Measurements from ENCODE around the gene HDLBP. TPM values are rescaled to one million over a fixed set of nuclear protein-coding genes. Genes with fewer than 3 reads are reported as not detected.
A peak's percentile ranks its signal among the peaks of the same experiment; 100 is the strongest.

Gene HDLBP
- total and polyA plus RNA-seq, 2 experiments from 2014 or later: 230 to 306 TPM

DNA sequence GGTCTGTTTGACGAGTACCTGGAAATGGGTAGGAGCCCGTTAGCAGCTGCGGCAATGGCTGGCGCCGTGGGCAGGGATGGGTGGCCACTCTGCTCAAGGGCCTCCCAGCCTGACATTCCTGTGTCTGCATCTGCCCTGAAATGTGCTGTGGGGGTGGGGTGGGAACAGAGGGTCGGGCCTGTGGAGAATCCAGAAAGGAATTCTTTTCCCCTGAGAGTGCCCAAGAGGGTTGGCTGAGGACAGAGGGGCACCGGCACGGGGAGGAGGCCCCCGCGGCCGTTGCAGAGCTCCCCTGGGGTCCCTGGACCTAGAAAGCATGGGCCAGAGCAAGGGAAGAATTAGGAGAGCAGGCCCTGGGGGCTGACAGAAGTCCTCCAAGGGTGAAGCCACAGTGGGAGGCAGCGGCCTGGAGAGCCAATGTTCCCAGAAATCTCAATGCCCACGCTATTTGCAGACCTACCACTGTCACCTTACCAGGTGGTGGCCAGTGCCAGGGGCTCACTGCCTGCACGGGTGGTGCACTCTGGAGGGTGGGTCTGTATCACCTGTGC, 99.2 kb downstream of the HDLBP start:
- TF ChIP-seq ZNF114 (CRISPR knock-in tag; IDR thresholded peaks at IDR 0.05) (no peak), ZNF331 (CRISPR knock-in tag; IDR thresholded peaks at IDR 0.05; ENCODE audit: low read depth) (no peak), NANOG (IDR thresholded peaks at IDR 0.05; ENCODE audit: borderline replicate concordance) (no peak), JUNB (IDR thresholded peaks at IDR 0.05; ENCODE audit: unreplicated experiment) (no peak), EZH2 (IDR thresholded peaks at IDR 0.05; ENCODE audit: low read depth, unreplicated experiment) (no peak), POLR2AphosphoS5 (IDR thresholded peaks at IDR 0.05; ENCODE audit: low read depth) (no peak), STAT1 (IDR thresholded peaks at IDR 0.05; ENCODE audit: unreplicated experiment) (no peak), ZNF462 (CRISPR knock-in tag; IDR thresholded peaks at IDR 0.05) (no peak), EZH2phosphoT487 (IDR thresholded peaks at IDR 0.05; ENCODE audit: unreplicated experiment) (no peak), CREB1 (CRISPR knock-in tag; IDR thresholded peaks at IDR 0.05; ENCODE audit: low read depth) (no peak)
- TF ChIP-seq, protein P1, sequence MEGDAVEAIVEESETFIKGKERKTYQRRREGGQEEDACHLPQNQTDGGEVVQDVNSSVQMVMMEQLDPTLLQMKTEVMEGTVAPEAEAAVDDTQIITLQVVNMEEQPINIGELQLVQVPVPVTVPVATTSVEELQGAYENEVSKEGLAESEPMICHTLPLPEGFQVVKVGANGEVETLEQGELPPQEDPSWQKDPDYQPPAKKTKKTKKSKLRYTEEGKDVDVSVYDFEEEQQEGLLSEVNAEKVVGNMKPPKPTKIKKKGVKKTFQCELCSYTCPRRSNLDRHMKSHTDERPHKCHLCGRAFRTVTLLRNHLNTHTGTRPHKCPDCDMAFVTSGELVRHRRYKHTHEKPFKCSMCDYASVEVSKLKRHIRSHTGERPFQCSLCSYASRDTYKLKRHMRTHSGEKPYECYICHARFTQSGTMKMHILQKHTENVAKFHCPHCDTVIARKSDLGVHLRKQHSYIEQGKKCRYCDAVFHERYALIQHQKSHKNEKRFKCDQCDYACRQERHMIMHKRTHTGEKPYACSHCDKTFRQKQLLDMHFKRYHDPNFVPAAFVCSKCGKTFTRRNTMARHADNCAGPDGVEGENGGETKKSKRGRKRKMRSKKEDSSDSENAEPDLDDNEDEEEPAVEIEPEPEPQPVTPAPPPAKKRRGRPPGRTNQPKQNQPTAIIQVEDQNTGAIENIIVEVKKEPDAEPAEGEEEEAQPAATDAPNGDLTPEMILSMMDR (conservative IDR thresholded peaks at IDR 0.05; ENCODE audit: low read depth in 2 of 2): no peak
- TF ChIP-seq, protein P2, sequence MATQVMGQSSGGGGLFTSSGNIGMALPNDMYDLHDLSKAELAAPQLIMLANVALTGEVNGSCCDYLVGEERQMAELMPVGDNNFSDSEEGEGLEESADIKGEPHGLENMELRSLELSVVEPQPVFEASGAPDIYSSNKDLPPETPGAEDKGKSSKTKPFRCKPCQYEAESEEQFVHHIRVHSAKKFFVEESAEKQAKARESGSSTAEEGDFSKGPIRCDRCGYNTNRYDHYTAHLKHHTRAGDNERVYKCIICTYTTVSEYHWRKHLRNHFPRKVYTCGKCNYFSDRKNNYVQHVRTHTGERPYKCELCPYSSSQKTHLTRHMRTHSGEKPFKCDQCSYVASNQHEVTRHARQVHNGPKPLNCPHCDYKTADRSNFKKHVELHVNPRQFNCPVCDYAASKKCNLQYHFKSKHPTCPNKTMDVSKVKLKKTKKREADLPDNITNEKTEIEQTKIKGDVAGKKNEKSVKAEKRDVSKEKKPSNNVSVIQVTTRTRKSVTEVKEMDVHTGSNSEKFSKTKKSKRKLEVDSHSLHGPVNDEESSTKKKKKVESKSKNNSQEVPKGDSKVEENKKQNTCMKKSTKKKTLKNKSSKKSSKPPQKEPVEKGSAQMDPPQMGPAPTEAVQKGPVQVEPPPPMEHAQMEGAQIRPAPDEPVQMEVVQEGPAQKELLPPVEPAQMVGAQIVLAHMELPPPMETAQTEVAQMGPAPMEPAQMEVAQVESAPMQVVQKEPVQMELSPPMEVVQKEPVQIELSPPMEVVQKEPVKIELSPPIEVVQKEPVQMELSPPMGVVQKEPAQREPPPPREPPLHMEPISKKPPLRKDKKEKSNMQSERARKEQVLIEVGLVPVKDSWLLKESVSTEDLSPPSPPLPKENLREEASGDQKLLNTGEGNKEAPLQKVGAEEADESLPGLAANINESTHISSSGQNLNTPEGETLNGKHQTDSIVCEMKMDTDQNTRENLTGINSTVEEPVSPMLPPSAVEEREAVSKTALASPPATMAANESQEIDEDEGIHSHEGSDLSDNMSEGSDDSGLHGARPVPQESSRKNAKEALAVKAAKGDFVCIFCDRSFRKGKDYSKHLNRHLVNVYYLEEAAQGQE (IDR thresholded peaks at IDR 0.05; ENCODE audit: unreplicated experiment): no peak
- TF ChIP-seq, protein P3, sequence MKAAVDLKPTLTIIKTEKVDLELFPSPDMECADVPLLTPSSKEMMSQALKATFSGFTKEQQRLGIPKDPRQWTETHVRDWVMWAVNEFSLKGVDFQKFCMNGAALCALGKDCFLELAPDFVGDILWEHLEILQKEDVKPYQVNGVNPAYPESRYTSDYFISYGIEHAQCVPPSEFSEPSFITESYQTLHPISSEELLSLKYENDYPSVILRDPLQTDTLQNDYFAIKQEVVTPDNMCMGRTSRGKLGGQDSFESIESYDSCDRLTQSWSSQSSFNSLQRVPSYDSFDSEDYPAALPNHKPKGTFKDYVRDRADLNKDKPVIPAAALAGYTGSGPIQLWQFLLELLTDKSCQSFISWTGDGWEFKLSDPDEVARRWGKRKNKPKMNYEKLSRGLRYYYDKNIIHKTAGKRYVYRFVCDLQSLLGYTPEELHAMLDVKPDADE (IDR thresholded peaks at IDR 0.05): no peak
- peaks cover 17% of the 10 kb centered on the region for H3K79me2 ChIP-seq (replicated peaks; ENCODE audit: insufficient read depth)
- Mint-ChIP-seq H3K27me3 (ENCODE audit: insufficient read depth, low read depth, poor library complexity) (peaks cover 21% of the 10 kb centered on the region), H3K27ac (no peak overlapping the region), H3K9me3 (no peaks in the 10 kb centered on the region), H3K4me1 (peaks cover 22% of the 10 kb centered on the region), H3K36me3 (ENCODE audit: low read depth) (no peaks in the 10 kb centered on the region; the same call in 2 of the 3 replicates), H3K4me3 (peak overlapping the region; percentile 60)
- DNase-seq (ENCODE audit: low spot score) (peak; percentile 52), ATAC-seq (peak; percentile 24)
- H3K27ac ChIP-seq (ENCODE audit: low read depth): no peak overlapping the region
- peaks cover 5% of the 10 kb centered on the region; the same call in 1 of the 2 replicates for H3F3A ChIP-seq (replicated peaks; ENCODE audit: low read depth)
- no peak overlapping the region for H3K4me3 ChIP-seq
- no peaks in the 10 kb centered on the region for H3K27me3 ChIP-seq (ENCODE audit: insufficient read depth)
- H3K9me2 ChIP-seq (ENCODE audit: insufficient read depth): no peaks in the 10 kb centered on the region
- H3K4me1 ChIP-seq (ENCODE audit: insufficient read depth): peaks cover 19% of the 10 kb centered on the region
- H4K20me1 ChIP-seq (replicated peaks; ENCODE audit: insufficient read depth): no peaks in the 10 kb centered on the region; the same call in 1 of the 2 replicates
- peak overlapping the region; percentile 92; the same call in 1 of the 2 replicates for H3K4me2 ChIP-seq
- no peaks in the 10 kb centered on the region for H3K36me3 ChIP-seq (ENCODE audit: insufficient read depth)
- no peak overlapping the region for H2AFZ ChIP-seq
